ENCODE results near the gene IDH3G. TPM values are rescaled to one million over a fixed set of nuclear protein-coding genes. Genes with fewer than 3 reads are reported as not detected.

The IDH3G gene
- total and polyA plus RNA-seq, 2 experiments from 2014 or later, result 41.4 to 49.0 TPM

DNA sequence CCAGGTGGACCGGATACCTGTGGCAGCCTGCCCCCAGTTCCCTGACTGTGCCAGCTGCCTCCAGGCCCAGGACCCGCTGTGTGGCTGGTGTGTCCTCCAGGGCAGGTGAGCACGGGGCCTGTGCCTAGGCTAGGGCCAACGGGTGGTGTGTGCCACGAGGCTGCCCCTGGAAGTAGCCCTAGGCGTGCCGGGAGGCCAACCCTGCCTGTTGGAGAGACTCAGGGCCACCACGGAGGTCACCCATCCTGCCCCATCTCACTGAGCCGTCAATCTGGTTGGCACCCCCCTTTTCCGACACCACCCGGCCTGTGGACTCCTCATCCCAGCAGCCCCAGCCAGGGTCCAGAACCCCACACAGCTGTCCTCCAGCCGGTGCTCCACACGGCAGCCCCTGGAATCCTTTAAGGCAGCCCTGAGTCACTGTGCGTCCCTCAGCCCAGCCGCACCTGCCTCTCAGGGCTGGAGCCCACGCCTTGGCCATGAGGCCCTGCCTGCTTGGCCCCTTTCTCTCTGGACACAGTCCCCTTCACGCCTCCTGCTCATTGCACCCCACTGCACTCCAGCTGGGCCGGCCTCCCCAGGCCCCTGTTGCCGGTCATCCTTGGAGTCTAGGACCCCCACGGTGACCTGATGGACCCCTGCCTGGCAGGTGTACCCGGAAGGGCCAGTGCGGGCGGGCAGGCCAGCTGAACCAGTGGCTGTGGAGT lies 24.9 kb downstream of the IDH3G start:
- DNase-seq (ENCODE audit: low spot score) (no peak), ATAC-seq (no peak)
- Histone ChIP-seq H3K4me1 (ENCODE audit: insufficient read depth) (no peaks in the 10 kb centered on the region), H3K36me3 (ENCODE audit: insufficient read depth) (no peaks in the 10 kb centered on the region), H2AFZ (no peak overlapping the region), H4K20me1 (replicated peaks; ENCODE audit: insufficient read depth) (no peaks in the 10 kb centered on the region), H3K4me2 (no peak overlapping the region), H3K27me3 (ENCODE audit: insufficient read depth) (no peaks in the 10 kb centered on the region), H3K27ac (ENCODE audit: low read depth) (no peak overlapping the region), H3K9me2 (ENCODE audit: insufficient read depth) (no peaks in the 10 kb centered on the region), H3K4me3 (no peak overlapping the region), H3K79me2 (replicated peaks; ENCODE audit: insufficient read depth) (no peaks in the 10 kb centered on the region), H3F3A (replicated peaks; ENCODE audit: low read depth) (no peaks in the 10 kb centered on the region)
- H3K27me3 Mint-ChIP-seq (ENCODE audit: insufficient read depth, low read depth, poor library complexity), result peaks cover 7% of the 10 kb centered on the region
- no peaks in the 10 kb centered on the region for H3K9me3 Mint-ChIP-seq
- TF ChIP-seq NANOG (IDR thresholded peaks at IDR 0.05; ENCODE audit: borderline replicate concordance) (no peak), POLR2AphosphoS5 (IDR thresholded peaks at IDR 0.05; ENCODE audit: low read depth) (no peak), EZH2 (IDR thresholded peaks at IDR 0.05; ENCODE audit: low read depth, unreplicated experiment) (no peak), ZNF331 (CRISPR knock-in tag; IDR thresholded peaks at IDR 0.05; ENCODE audit: low read depth) (no peak), ZNF114 (CRISPR knock-in tag; IDR thresholded peaks at IDR 0.05) (no peak), CREB1 (CRISPR knock-in tag; IDR thresholded peaks at IDR 0.05; ENCODE audit: low read depth) (no peak), ETS1 (IDR thresholded peaks at IDR 0.05) (no peak), STAT1 (IDR thresholded peaks at IDR 0.05; ENCODE audit: unreplicated experiment) (no peak), JUNB (IDR thresholded peaks at IDR 0.05; ENCODE audit: unreplicated experiment) (no peak), EZH2phosphoT487 (IDR thresholded peaks at IDR 0.05; ENCODE audit: unreplicated experiment) (no peak), CTCF (conservative IDR thresholded peaks at IDR 0.05; ENCODE audit: low read depth in 2 of 2) (no peak)
- TF ChIP-seq, protein P1, sequence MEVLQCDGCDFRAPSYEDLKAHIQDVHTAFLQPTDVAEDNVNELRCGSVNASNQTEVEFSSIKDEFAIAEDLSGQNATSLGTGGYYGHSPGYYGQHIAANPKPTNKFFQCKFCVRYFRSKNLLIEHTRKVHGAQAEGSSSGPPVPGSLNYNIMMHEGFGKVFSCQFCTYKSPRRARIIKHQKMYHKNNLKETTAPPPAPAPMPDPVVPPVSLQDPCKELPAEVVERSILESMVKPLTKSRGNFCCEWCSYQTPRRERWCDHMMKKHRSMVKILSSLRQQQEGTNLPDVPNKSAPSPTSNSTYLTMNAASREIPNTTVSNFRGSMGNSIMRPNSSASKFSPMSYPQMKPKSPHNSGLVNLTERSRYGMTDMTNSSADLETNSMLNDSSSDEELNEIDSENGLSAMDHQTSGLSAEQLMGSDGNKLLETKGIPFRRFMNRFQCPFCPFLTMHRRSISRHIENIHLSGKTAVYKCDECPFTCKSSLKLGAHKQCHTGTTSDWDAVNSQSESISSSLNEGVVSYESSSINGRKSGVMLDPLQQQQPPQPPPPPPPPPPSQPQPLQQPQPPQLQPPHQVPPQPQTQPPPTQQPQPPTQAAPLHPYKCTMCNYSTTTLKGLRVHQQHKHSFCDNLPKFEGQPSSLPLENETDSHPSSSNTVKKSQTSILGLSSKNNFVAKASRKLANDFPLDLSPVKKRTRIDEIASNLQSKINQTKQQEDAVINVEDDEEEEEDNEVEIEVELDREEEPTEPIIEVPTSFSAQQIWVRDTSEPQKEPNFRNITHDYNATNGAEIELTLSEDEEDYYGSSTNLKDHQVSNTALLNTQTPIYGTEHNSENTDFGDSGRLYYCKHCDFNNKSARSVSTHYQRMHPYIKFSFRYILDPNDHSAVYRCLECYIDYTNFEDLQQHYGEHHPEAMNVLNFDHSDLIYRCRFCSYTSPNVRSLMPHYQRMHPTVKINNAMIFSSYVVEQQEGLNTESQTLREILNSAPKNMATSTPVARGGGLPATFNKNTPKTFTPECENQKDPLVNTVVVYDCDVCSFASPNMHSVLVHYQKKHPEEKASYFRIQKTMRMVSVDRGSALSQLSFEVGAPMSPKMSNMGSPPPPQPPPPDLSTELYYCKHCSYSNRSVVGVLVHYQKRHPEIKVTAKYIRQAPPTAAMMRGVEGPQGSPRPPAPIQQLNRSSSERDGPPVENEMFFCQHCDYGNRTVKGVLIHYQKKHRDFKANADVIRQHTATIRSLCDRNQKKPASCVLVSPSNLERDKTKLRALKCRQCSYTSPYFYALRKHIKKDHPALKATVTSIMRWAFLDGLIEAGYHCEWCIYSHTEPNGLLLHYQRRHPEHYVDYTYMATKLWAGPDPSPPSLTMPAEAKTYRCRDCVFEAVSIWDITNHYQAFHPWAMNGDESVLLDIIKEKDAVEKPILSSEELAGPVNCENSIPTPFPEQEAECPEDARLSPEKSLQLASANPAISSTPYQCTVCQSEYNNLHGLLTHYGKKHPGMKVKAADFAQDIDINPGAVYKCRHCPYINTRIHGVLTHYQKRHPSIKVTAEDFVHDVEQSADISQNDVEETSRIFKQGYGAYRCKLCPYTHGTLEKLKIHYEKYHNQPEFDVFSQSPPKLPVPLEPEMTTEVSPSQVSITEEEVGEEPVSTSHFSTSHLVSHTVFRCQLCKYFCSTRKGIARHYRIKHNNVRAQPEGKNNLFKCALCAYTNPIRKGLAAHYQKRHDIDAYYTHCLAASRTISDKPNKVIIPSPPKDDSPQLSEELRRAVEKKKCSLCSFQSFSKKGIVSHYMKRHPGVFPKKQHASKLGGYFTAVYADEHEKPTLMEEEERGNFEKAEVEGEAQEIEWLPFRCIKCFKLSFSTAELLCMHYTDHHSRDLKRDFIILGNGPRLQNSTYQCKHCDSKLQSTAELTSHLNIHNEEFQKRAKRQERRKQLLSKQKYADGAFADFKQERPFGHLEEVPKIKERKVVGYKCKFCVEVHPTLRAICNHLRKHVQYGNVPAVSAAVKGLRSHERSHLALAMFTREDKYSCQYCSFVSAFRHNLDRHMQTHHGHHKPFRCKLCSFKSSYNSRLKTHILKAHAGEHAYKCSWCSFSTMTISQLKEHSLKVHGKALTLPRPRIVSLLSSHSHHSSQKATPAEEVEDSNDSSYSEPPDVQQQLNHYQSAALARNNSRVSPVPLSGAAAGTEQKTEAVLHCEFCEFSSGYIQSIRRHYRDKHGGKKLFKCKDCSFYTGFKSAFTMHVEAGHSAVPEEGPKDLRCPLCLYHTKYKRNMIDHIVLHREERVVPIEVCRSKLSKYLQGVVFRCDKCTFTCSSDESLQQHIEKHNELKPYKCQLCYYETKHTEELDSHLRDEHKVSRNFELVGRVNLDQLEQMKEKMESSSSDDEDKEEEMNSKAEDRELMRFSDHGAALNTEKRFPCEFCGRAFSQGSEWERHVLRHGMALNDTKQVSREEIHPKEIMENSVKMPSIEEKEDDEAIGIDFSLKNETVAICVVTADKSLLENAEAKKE (CRISPR knock-in tag; IDR thresholded peaks at IDR 0.05), result no peak
- TF ChIP-seq, protein P2, sequence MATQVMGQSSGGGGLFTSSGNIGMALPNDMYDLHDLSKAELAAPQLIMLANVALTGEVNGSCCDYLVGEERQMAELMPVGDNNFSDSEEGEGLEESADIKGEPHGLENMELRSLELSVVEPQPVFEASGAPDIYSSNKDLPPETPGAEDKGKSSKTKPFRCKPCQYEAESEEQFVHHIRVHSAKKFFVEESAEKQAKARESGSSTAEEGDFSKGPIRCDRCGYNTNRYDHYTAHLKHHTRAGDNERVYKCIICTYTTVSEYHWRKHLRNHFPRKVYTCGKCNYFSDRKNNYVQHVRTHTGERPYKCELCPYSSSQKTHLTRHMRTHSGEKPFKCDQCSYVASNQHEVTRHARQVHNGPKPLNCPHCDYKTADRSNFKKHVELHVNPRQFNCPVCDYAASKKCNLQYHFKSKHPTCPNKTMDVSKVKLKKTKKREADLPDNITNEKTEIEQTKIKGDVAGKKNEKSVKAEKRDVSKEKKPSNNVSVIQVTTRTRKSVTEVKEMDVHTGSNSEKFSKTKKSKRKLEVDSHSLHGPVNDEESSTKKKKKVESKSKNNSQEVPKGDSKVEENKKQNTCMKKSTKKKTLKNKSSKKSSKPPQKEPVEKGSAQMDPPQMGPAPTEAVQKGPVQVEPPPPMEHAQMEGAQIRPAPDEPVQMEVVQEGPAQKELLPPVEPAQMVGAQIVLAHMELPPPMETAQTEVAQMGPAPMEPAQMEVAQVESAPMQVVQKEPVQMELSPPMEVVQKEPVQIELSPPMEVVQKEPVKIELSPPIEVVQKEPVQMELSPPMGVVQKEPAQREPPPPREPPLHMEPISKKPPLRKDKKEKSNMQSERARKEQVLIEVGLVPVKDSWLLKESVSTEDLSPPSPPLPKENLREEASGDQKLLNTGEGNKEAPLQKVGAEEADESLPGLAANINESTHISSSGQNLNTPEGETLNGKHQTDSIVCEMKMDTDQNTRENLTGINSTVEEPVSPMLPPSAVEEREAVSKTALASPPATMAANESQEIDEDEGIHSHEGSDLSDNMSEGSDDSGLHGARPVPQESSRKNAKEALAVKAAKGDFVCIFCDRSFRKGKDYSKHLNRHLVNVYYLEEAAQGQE (IDR thresholded peaks at IDR 0.05; ENCODE audit: unreplicated experiment), result no peak
- H3K4me3 Mint-ChIP-seq, result no peak overlapping the region
- H3K36me3 Mint-ChIP-seq (ENCODE audit: low read depth), result no peaks in the 10 kb centered on the region
- no peak overlapping the region for H3K27ac Mint-ChIP-seq
- peaks cover 5% of the 10 kb centered on the region; the same call in 2 of the 3 replicates for H3K4me1 Mint-ChIP-seq
